Activated T-helper 1 cell treated with anti-CD3 and anti-CD28 coated beads, Interleukin-12 subunit alpha, Interleukin-12 subunit beta, Interleukin-2, Interleukin-4 antibody, amounts not matched to agents 30 ng/mL and 10 ng/mL and 1 ng/mL, durations not matched to agents 14 hours and 24 hours and 36 hours (primary cell): Measurements from ENCODE around the gene NTSR1. TPM values are rescaled to one million over a fixed set of nuclear protein-coding genes. Genes with fewer than 3 reads are reported as not detected.

Source experiments
- DNase-seq: peaks from one replicate; pipeline ENCODE4 v3.0.0; 2021; ENCODE audit warnings: low spot score
- H3K27ac Mint-ChIP-seq: one replicate; pipeline ENCODE4 v1.8.0; 2021; ENCODE audit warnings: mild to moderate bottlenecking, mixed read lengths
- H3K27me3 Mint-ChIP-seq: one replicate; pipeline ENCODE4 v1.8.0; 2022; ENCODE audit warnings: mild to moderate bottlenecking, moderate library complexity, mixed read lengths; ENCODE audit not compliant: insufficient read depth
- H3K36me3 Mint-ChIP-seq: one replicate; pipeline ENCODE4 v1.8.0; 2021; ENCODE audit warnings: low read depth, mixed read lengths
- H3K4me1 Mint-ChIP-seq: one replicate; pipeline ENCODE4 v1.8.0; 2021; ENCODE audit warnings: low read depth, mixed read lengths
- H3K4me3 Mint-ChIP-seq: one replicate; pipeline ENCODE4 v1.8.0; 2021; ENCODE audit warnings: mild to moderate bottlenecking, moderate library complexity, mixed read lengths
- H3K9me3 Mint-ChIP-seq: one replicate; pipeline ENCODE4 v1.8.0; 2021; ENCODE audit warnings: mixed read lengths
- intact Hi-C: fragments of 100-400 bp; cut with micrococcal nuclease; formaldehyde crosslinking; loops from one replicate; pipeline ENCODE4 v1.15.1; 2024
- total RNA-seq: library from RNA; stranded (reverse); gene quantifications from 2 replicates; pipeline ENCODE4 v1.2.3, GENCODE V29; 2022

Gene NTSR1
- total RNA-seq, 1 donor from 2014 or later: not detected

DNA sequence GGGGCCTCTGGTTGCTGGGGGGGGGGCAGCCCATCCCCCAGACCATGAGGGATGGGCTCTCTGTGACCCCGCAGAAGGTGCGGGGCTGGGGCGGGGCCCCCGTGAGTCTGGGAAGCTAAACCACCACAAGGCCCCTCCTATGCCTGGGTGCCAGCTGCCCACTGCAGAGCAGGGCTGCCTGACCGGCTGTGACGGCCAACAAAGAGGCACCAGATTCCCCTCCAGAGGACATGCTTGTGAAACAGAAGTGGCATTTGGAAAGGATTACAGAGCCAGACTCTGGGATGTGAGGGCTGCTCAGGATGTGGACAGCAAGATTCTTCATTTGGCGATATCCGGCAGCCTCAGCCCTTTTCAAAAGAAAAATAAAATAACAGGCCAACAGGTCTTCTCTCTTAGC lies 16.5 kb upstream of the NTSR1 start:
- intact Hi-C loops: no loop called here
- Mint-ChIP-seq H3K36me3 (no peaks in the 10 kb centered on the region), H3K27me3 (peaks cover 9% of the 10 kb centered on the region), H3K4me3 (no peak overlapping the region), H3K4me1 (no peaks in the 10 kb centered on the region), H3K27ac (no peak overlapping the region), H3K9me3 (no peaks in the 10 kb centered on the region)
- no peak for DNase-seq

DNA sequence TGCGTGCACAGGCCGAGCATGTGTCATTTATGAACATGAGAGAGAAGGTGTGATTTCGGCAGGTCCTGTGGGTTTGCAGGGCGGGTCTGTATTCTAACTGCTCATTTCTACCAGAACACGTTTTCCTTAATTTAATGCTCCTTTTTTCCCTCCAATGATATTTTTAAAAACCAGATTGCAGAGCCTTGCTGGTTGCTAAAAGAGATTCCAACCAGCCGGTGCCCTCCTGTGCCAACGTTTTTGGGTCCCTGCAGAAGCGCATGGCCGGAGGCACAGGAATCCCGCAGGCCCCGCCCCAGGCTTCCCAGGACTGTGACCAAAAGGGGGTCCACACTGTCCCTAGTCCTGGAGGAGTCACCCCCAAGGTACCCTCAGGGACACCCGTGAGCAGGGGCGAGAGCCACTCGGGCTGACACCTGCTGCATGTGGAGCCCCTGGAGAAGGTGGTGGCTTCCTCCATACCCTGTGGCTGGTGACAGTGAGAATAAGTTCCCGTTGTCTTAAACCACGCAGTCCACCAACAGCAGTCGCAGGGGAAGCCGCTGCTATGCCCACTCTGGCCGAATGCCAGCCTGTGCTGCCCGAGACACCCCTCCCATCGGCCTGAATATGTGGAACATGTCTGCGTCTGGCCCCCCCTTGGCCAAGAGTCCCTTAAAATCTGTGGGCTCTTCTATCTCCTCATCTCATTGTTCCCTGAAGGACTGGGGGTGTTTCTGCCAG lies 15.7 kb upstream of the NTSR1 start:
- H3K36me3 Mint-ChIP-seq: no peaks in the 10 kb centered on the region
- intact Hi-C loops: no loop called here
- no peak for DNase-seq
- no peaks in the 10 kb centered on the region for H3K9me3 Mint-ChIP-seq
- no peak overlapping the region for H3K27ac Mint-ChIP-seq
- no peaks in the 10 kb centered on the region for H3K4me1 Mint-ChIP-seq
- H3K27me3 Mint-ChIP-seq: peaks cover 12% of the 10 kb centered on the region
- no peak overlapping the region for H3K4me3 Mint-ChIP-seq

DNA sequence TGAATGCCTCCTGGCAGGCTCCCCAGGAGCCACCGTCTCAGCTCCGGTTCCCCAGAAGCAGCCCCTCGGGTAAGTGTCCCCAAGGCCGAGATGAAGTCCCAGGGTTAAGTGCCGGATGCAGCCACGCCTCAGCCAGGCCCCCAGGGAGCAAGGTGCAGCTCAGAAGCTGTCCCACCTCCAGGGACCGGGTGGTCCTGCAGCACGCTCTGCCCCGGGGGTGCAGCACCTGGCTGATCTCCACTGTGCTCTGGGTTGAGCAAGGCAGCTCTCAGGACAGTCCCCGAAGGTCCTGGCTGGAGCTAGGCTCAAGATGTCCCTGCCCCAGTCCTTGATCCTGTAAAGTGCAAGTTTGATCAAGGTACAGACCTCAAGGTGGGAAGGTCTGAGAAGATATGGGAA lies 15.1 kb upstream of the NTSR1 start:
- intact Hi-C loops: no loop called here
- no peak for DNase-seq
- Mint-ChIP-seq H3K27ac (no peak overlapping the region), H3K9me3 (no peaks in the 10 kb centered on the region), H3K4me3 (no peak overlapping the region), H3K4me1 (no peaks in the 10 kb centered on the region), H3K36me3 (no peaks in the 10 kb centered on the region), H3K27me3 (peaks cover 14% of the 10 kb centered on the region)

DNA sequence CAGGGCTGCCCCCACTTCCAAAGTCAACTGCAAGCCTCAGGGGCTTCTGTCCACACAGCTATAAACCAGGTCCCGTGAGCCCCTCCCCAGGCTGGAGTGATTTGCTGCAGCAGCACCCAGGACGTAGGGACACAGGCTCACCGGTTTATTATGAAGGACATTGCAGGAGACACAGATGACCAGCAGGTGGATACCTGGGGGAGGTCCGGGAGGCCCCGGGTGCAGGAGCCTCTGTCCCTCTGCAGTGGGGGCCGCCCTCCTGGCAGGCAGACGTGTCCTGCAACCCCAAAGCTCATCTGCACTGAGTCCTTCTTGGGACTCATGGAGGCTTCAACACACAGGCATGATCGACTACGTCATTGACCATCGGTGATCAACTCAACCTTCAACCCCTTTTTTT lies 14.5 kb upstream of the NTSR1 start:
- no peak for DNase-seq
- no peak overlapping the region for H3K27ac Mint-ChIP-seq
- intact Hi-C loops: no loop called here
- no peaks in the 10 kb centered on the region for H3K4me1 Mint-ChIP-seq
- no peak overlapping the region for H3K4me3 Mint-ChIP-seq
- no peaks in the 10 kb centered on the region for H3K9me3 Mint-ChIP-seq
- peaks cover 14% of the 10 kb centered on the region for H3K27me3 Mint-ChIP-seq
- no peaks in the 10 kb centered on the region for H3K36me3 Mint-ChIP-seq

DNA sequence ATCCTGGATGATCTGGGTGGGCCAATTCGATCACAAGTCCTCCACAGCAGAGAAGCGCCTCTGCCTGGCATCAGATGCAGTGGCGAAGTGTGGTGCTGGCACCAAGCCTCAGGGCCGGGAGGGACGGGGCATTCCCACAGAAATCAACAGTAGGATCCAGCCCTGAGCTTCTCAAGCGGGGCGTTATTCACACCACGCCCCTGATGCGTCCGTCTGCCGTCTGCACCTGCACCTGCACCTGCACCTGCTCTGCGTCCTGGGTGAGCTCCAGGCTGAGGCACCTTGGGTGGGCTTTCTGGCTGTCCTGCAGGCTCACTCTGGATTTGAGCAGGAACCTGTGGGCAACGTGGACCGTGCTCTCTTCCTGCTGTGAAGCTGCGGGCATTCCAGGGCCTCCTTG lies 13.8 kb upstream of the NTSR1 start:
- Mint-ChIP-seq H3K4me1 (no peaks in the 10 kb centered on the region), H3K27me3 (peaks cover 14% of the 10 kb centered on the region), H3K9me3 (no peaks in the 10 kb centered on the region), H3K36me3 (no peaks in the 10 kb centered on the region), H3K4me3 (no peak overlapping the region), H3K27ac (no peak overlapping the region)
- intact Hi-C loops: no loop called here
- no peak for DNase-seq

DNA sequence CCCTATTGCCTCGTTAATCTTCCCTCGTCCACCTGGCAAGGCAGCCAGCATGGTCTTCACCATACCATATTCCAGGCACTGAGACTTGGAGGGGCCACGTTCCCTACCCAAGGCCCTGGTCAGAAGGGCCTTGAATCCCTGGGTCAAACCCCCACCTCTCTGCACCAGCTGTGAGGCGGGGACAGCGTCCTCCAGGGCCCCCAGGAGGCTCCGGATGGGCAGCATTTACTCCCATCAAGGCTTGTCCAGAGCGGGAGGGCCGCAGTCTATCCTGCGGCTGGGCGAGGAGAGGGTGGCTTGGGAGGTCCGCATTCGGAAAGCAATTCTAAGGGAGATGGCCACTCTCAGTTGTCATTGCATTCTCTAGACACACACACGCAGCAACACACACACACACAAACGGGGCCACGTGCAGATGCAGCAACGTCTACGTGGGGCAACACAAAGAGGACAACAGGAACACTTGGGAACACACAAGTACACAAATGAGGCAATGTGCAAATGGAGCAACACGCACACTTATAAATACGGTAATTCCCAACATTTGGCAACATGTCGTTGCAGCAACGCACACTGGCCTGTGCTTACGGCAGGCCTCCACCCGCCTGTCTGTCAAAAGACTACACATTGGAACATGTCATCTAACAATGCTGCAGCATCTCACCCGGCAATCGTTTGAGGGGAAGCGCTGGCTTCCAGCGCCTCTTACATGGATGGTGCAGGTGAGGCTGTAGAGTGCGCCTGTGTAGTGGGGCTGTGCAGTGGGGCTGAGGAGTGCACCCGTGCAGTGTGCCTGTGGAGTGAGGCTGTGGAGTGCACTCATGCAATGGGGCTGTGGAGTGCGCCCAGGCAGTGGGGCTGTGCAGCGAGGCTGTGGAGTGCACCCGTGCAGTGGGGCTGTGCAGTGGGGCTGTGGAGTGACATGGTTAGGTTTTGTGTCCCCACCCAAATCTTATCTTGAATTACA lies 12.9 kb upstream of the NTSR1 start:
- no peak overlapping the region for H3K4me3 Mint-ChIP-seq
- H3K27ac Mint-ChIP-seq: no peak overlapping the region
- no peaks in the 10 kb centered on the region for H3K9me3 Mint-ChIP-seq
- peaks cover 20% of the 10 kb centered on the region for H3K27me3 Mint-ChIP-seq
- no peak for DNase-seq
- H3K4me1 Mint-ChIP-seq: no peaks in the 10 kb centered on the region
- intact Hi-C loops: no loop called here
- H3K36me3 Mint-ChIP-seq: no peaks in the 10 kb centered on the region

DNA sequence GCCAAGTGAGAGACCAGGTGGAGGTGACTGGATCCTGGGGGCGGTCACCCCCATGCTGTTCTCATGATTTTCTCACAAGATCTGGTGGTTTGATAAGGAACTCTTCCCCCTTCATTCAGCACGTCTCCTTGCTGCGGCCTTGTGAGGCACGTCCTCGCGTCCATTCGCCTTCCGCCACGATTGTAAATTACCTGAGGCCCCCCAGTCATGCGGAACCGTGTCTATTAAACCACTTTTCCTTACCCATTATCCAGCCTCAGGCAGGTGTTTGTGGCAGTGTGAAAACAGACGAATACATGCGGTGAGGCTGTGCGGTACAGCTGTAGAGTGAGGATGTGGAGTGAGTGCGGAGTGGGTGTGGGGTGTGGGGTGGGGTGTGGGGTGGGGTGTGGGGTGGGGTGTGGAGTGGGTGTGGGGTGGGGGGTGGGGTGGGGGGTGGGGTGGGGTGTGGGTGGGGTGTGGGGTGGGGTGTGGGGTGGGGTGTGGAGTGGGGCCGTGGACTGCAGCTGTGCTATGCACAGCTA lies 12.1 kb upstream of the NTSR1 start:
- Mint-ChIP-seq H3K27me3 (peaks cover 23% of the 10 kb centered on the region), H3K9me3 (no peaks in the 10 kb centered on the region), H3K36me3 (no peaks in the 10 kb centered on the region), H3K4me1 (no peaks in the 10 kb centered on the region), H3K27ac (no peak overlapping the region), H3K4me3 (no peak overlapping the region)
- intact Hi-C loops: no loop called here
- no peak for DNase-seq

DNA sequence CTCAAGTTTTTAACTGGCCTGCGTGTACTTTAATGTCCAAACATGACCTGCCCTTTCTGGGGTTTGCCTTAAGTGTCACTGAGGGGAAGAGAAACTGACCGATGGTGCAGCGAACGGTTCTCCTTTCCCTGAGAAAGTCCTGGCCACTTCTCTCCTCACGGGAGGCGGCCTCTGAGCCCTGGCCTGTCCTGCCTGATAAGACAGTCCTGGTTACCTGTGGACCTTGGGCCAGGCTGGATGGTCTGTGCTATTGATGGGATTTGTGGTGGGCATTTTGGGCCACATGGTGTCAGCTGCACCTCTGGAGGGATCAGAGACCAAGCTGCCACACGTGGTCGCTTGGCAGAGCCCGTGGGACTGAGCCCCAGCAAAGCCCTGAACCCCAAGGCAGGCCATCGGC lies 11.6 kb upstream of the NTSR1 start:
- intact Hi-C loops: no loop called here
- Mint-ChIP-seq H3K27ac (no peak overlapping the region), H3K4me3 (no peak overlapping the region), H3K4me1 (no peaks in the 10 kb centered on the region), H3K9me3 (no peaks in the 10 kb centered on the region), H3K27me3 (peaks cover 25% of the 10 kb centered on the region), H3K36me3 (no peaks in the 10 kb centered on the region)
- no peak for DNase-seq

DNA sequence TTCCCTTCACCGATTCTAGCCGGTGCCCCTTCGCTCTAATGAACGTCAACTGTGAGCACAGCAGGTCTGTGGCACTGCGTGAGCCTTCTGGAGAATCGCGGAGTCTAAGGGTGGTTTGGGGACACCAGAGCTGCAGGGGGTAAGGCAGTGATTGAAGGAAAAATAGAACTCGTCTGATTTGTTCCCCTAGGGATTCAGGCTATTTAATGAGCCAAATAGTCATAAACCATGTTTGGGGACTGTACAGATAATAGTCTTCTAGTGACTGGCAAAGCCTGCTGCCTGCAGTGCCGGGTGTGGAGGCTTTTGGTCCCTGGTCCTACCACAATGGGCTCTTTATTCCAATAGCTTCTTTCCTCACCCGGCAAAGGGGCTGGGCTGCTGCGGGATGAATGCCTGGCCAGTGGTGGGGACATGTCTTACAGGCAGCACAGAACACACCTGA lies 11.1 kb upstream of the NTSR1 start:
- Mint-ChIP-seq H3K27me3 (peaks cover 25% of the 10 kb centered on the region), H3K4me3 (no peak overlapping the region), H3K36me3 (no peaks in the 10 kb centered on the region), H3K9me3 (no peaks in the 10 kb centered on the region), H3K27ac (no peak overlapping the region), H3K4me1 (no peaks in the 10 kb centered on the region)
- intact Hi-C loops: no loop called here
- DNase-seq: no peak

DNA sequence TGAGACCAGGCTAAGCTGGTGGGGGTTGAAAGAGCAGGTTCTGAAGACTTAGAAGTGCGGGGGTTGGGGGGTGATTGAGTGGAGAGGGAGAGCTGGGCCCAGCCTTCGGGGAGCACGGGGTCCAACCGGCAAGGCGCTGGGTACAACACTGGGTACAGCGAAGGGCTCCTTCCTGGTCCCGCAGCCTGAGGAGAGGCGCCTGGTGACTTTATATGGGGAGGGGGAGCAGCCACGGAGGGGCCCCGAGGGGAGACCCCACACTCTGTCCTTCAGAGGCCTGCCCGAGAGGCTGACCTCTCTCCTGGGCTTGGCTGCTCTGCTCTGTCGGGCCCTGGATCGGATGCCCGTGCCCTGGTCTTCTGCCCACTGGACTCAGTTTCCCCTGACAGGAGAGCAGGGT lies 10.4 kb upstream of the NTSR1 start:
- H3K4me1 Mint-ChIP-seq: no peaks in the 10 kb centered on the region

DNA sequence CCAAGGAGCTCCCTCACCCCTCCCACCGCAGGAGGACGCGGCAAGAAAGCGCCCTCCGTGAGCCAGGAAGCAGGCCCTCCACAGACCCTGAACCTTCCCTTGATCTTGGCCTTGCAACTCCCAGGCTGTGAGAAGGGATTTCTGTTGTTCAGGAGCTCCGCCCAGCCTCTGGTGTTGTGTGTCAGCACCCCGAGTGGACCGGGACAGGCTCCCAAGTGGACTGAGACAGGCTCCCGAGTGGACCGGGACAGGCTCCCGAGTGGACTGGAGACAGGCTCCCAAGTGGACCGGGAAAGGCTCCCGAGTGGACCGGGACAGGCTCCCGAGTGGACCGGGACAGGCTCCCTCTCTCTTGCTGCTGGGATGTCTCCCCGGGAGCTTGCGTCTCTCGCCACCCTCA lies 9.3 kb upstream of the NTSR1 start:
- intact Hi-C loops: no loop called here
- peaks cover 25% of the 10 kb centered on the region for H3K27me3 Mint-ChIP-seq
- H3K36me3 Mint-ChIP-seq: no peaks in the 10 kb centered on the region
- no peaks in the 10 kb centered on the region for H3K4me1 Mint-ChIP-seq
- DNase-seq: no peak
- no peaks in the 10 kb centered on the region for H3K9me3 Mint-ChIP-seq
- no peak overlapping the region for H3K4me3 Mint-ChIP-seq
- no peak overlapping the region for H3K27ac Mint-ChIP-seq

More for the DNA sequence above, 10.4 kb upstream of the NTSR1 start:
- intact Hi-C loops: no loop called here
- no peak for DNase-seq
- Mint-ChIP-seq H3K9me3 (no peaks in the 10 kb centered on the region), H3K27me3 (peaks cover 22% of the 10 kb centered on the region), H3K27ac (no peak overlapping the region), H3K4me3 (no peak overlapping the region), H3K36me3 (no peaks in the 10 kb centered on the region)

DNA sequence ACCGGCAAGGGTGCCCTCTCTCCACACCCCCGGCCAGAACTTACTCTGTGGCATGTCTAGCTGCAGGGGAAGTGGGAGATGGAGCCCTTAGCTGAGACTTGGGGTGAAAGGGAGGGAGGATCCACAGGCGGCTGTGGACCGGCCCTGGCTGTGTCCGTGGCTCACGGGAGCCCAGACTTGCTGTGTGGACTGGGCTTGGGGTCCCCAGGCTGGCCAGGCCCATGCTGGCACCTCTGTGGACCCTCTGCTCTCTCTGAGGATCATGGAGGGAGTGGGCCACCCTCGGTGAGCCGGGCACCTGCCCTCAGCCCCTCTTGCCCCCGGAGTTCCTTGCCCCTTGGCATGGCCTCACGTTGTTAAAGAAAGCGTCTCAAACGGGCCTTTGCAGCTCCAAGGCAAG lies 8.9 kb upstream of the NTSR1 start:
- Mint-ChIP-seq H3K4me1 (no peaks in the 10 kb centered on the region), H3K27ac (no peak overlapping the region), H3K4me3 (no peak overlapping the region), H3K9me3 (no peaks in the 10 kb centered on the region), H3K27me3 (peaks cover 23% of the 10 kb centered on the region), H3K36me3 (no peaks in the 10 kb centered on the region)
- intact Hi-C loops: no loop called here
- DNase-seq: no peak

DNA sequence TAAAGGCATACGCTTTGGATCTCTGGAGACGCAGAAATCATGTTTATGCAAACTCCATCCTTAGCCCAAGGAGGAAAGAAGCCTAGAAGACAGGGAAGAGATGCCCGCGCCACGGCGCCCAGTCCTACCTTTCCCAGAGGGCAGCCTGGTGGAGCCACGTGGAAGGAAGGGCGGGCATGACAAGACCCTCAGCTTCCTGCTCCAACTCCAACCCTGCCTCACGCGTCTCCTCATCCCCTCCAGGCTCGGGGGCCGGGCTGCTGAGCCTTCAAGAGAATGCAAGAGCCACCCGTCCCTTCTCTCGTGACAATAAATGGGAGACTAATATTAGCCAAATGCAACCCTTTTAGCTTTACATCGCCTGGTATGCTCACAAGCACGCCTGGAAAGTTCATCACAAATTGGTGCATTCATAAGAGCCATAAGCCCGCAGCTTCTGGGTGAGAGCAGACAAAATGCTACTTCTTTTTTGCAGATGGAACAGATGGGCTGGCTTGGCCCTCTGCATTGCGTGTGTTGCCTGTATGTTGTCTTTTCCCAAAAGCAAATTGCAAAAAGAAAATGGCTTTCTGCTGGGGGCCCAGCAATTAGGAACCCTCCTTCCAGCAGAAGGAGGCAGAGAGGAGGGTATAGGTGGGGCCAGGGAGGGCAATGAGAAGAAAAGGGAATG lies 8.2 kb upstream of the NTSR1 start:
- Mint-ChIP-seq H3K27me3 (peaks cover 21% of the 10 kb centered on the region), H3K36me3 (no peaks in the 10 kb centered on the region), H3K9me3 (no peaks in the 10 kb centered on the region), H3K4me3 (no peak overlapping the region), H3K4me1 (no peaks in the 10 kb centered on the region), H3K27ac (no peak overlapping the region)
- intact Hi-C loops: no loop called here
- no peak for DNase-seq
